Neural cell (in vitro differentiated cells): Measurements from ENCODE around the gene GRID1. TPM values are rescaled to one million over a fixed set of nuclear protein-coding genes. Genes with fewer than 3 reads are reported as not detected.

Experiments
- H2AFZ ChIP-seq: fragments of 200-600, 300-800 bp; sonication (generic), shearing (Covaris generic); 2 replicates; pipeline ENCODE4 v1.6.0; 2014; ENCODE audit warnings: low read depth, mild to moderate bottlenecking, antibody characterized with exemption, low read length, moderate library complexity
- H3F3A ChIP-seq: fragments of 200-600 bp; shearing (Covaris generic); 2 replicates; pipeline ENCODE4 v1.6.1; 2016; ENCODE audit warnings: mild to moderate bottlenecking, moderate library complexity, mixed read lengths, antibody characterized with exemption, low read length; ENCODE audit not compliant: insufficient read depth, poor library complexity, severe bottlenecking
- H3K27ac ChIP-seq: fragments of 200-600, 300-800 bp; sonication (generic), shearing (Covaris generic); 2 replicates; pipeline ENCODE4 v1.5.1; 2014; ENCODE audit warnings: mild to moderate bottlenecking, low read length, moderate library complexity
- H3K27me3 ChIP-seq: fragments of 300-800, 200-600 bp; sonication (generic), shearing (Covaris generic); 2 replicates; pipeline ENCODE4 v1.6.0; 2014; ENCODE audit warnings: mild to moderate bottlenecking, low read depth, low read length, moderate library complexity; ENCODE audit not compliant: insufficient read depth
- H3K36me3 ChIP-seq: fragments of 300-800, 200-600 bp; sonication (generic), shearing (Covaris generic); 2 replicates; pipeline ENCODE4 v1.5.1; 2014; ENCODE audit warnings: mild to moderate bottlenecking, antibody characterized with exemption, low read length, moderate library complexity; ENCODE audit not compliant: insufficient read depth
- H3K4me2 ChIP-seq: fragments of 300-800, 200-600 bp; sonication (generic), shearing (Covaris generic); 2 replicates; pipeline ENCODE4 v1.6.0; 2014; ENCODE audit warnings: mild to moderate bottlenecking, low read length
- H3K4me3 ChIP-seq: fragments of 300-800, 200-600 bp; sonication (generic), shearing (Covaris generic); 2 replicates; pipeline ENCODE4 v1.5.1; 2014; ENCODE audit warnings: mild to moderate bottlenecking, low read length, moderate library complexity
- H3K79me2 ChIP-seq: fragments of 200-600 bp; shearing (Covaris generic); replicated peaks from 2 replicates; pipeline ENCODE4 v1.6.0; 2014; ENCODE audit warnings: mild to moderate bottlenecking, low read length, moderate library complexity; ENCODE audit not compliant: insufficient read depth
- H3K9ac ChIP-seq: fragments of 300-800, 200-600 bp; sonication (generic), shearing (Covaris generic); 2 replicates; pipeline ENCODE4 v1.6.1; 2016; ENCODE audit warnings: mild to moderate bottlenecking, low read length, mixed read lengths
- H3K9me2 ChIP-seq: fragments of 200-600 bp; shearing (Covaris generic); 2 replicates; pipeline ENCODE4 v1.6.1; 2016; ENCODE audit warnings: mild to moderate bottlenecking, low read length, mixed read lengths; ENCODE audit not compliant: insufficient read depth
- H3K9me3 ChIP-seq: fragments of 200-600, 300-800 bp; sonication (generic), shearing (Covaris generic); 2 replicates; pipeline ENCODE4 v1.6.1; 2016; ENCODE audit warnings: mild to moderate bottlenecking, mixed run types, low read length, moderate library complexity, mixed read lengths
- H4K20me1 ChIP-seq: fragments of 200-600 bp; shearing (Covaris generic); 2 replicates; pipeline ENCODE4 v1.6.1; 2016; ENCODE audit warnings: mild to moderate bottlenecking, mixed run types; ENCODE audit not compliant: insufficient read depth
- EP300 ChIP-seq: fragments of 450-650 bp; conservative IDR thresholded peaks from 2 replicates; pipeline ENCODE4 v1.6.1; 2014; ENCODE audit warnings: antibody characterized with exemption, mild to moderate bottlenecking, moderate library complexity; ENCODE audit not compliant: poor library complexity, severe bottlenecking
- EZH2 ChIP-seq: fragments of 200-600, 300-800 bp; shearing (Covaris generic), sonication (generic); IDR thresholded peaks from 2 replicates; pipeline ENCODE4 v1.6.1; 2014; ENCODE audit warnings: antibody characterized with exemption, low read length, borderline replicate concordance, mild to moderate bottlenecking; ENCODE audit not compliant: insufficient read depth, poor library complexity, severe bottlenecking
- MXI1 ChIP-seq: fragments of 450-650 bp; conservative IDR thresholded peaks from 2 replicates; pipeline ENCODE4 v1.6.1; 2014; ENCODE audit warnings: antibody characterized with exemption, mild to moderate bottlenecking; ENCODE audit not compliant: poor library complexity, severe bottlenecking
- POLR2AphosphoS5 ChIP-seq: IDR thresholded peaks from 2 replicates; pipeline ENCODE4 v1.6.1; 2012
- RAD21 ChIP-seq: fragments of 450-650 bp; conservative IDR thresholded peaks from 2 replicates; pipeline ENCODE4 v1.6.1; 2014; ENCODE audit warnings: antibody characterized with exemption, mild to moderate bottlenecking, moderate library complexity
- SMC3 ChIP-seq: fragments of 450-650 bp; conservative IDR thresholded peaks from 2 replicates; pipeline ENCODE4 v1.6.1; 2014; ENCODE audit warnings: antibody characterized with exemption, mild to moderate bottlenecking, moderate library complexity; ENCODE audit not compliant: poor library complexity
- TAF1 ChIP-seq: IDR thresholded peaks from 2 replicates; pipeline ENCODE4 v1.6.1; 2012; ENCODE audit warnings: low read depth
- polyA plus RNA-seq: library from polyadenylated mRNA; depleted of rRNA; stranded (reverse); fragments of >200 nt; gene quantifications from 2 replicates; pipeline ENCODE4 v1.2.3, GENCODE V29; 2014
- TF ChIP-seq, protein P1 (sequence below): fragments of 450-650 bp; IDR thresholded peaks from 2 replicates; pipeline ENCODE4 v1.5.1; 2014; ENCODE audit warnings: antibody characterized with exemption, mild to moderate bottlenecking, moderate library complexity; ENCODE audit not compliant: poor library complexity, severe bottlenecking
- TF ChIP-seq, protein P2 (sequence below): IDR thresholded peaks from 2 replicates; pipeline ENCODE4 v1.6.1; 2012; ENCODE audit warnings: borderline replicate concordance

The GRID1 gene
- polyA plus RNA-seq, 1 donor from 2014 or later, result 7.3 TPM

DNA sequence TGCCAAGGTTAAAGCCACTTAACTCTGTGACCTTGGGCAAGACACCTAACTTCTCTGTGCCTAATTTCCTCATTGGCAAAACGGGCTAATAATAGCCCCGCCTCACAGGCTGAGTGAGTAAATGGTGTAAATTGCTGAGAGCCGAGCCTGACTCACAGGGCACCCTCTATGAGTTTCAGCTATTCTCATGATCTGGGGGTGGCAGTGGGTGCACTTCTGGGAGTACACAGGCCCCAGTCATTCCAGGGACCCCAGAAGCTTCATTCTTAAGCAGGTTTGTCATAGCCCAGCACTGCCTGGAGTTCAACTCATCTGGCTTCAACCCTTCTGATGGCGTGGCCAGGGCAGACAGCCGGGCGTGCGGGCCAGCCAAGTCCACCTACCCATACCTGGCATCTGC is 137.2 kb downstream of the GRID1 start:
- Histone ChIP-seq H3F3A (no peaks in the 10 kb centered on the region), H2AFZ (no peak overlapping the region), H3K27ac (no peak overlapping the region), H3K4me2 (no peak overlapping the region), H3K27me3 (no peaks in the 10 kb centered on the region), H3K9me2 (no peaks in the 10 kb centered on the region), H3K36me3 (no peaks in the 10 kb centered on the region), H3K79me2 (no peaks in the 10 kb centered on the region), H3K9me3 (no peaks in the 10 kb centered on the region), H4K20me1 (no peaks in the 10 kb centered on the region), H3K4me3 (no peak overlapping the region), H3K9ac (no peak overlapping the region)
- no peak for TF ChIP-seq MXI1
- no peak for TF ChIP-seq EP300
- TF ChIP-seq, protein P1, sequence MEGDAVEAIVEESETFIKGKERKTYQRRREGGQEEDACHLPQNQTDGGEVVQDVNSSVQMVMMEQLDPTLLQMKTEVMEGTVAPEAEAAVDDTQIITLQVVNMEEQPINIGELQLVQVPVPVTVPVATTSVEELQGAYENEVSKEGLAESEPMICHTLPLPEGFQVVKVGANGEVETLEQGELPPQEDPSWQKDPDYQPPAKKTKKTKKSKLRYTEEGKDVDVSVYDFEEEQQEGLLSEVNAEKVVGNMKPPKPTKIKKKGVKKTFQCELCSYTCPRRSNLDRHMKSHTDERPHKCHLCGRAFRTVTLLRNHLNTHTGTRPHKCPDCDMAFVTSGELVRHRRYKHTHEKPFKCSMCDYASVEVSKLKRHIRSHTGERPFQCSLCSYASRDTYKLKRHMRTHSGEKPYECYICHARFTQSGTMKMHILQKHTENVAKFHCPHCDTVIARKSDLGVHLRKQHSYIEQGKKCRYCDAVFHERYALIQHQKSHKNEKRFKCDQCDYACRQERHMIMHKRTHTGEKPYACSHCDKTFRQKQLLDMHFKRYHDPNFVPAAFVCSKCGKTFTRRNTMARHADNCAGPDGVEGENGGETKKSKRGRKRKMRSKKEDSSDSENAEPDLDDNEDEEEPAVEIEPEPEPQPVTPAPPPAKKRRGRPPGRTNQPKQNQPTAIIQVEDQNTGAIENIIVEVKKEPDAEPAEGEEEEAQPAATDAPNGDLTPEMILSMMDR, result no peak
- TF ChIP-seq, protein P2, sequence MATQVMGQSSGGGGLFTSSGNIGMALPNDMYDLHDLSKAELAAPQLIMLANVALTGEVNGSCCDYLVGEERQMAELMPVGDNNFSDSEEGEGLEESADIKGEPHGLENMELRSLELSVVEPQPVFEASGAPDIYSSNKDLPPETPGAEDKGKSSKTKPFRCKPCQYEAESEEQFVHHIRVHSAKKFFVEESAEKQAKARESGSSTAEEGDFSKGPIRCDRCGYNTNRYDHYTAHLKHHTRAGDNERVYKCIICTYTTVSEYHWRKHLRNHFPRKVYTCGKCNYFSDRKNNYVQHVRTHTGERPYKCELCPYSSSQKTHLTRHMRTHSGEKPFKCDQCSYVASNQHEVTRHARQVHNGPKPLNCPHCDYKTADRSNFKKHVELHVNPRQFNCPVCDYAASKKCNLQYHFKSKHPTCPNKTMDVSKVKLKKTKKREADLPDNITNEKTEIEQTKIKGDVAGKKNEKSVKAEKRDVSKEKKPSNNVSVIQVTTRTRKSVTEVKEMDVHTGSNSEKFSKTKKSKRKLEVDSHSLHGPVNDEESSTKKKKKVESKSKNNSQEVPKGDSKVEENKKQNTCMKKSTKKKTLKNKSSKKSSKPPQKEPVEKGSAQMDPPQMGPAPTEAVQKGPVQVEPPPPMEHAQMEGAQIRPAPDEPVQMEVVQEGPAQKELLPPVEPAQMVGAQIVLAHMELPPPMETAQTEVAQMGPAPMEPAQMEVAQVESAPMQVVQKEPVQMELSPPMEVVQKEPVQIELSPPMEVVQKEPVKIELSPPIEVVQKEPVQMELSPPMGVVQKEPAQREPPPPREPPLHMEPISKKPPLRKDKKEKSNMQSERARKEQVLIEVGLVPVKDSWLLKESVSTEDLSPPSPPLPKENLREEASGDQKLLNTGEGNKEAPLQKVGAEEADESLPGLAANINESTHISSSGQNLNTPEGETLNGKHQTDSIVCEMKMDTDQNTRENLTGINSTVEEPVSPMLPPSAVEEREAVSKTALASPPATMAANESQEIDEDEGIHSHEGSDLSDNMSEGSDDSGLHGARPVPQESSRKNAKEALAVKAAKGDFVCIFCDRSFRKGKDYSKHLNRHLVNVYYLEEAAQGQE, result no peak
- TF ChIP-seq RAD21, result no peak
- no peak for TF ChIP-seq SMC3
- TF ChIP-seq EZH2, result no peak
- TF ChIP-seq POLR2AphosphoS5, result no peak
- TF ChIP-seq TAF1, result no peak

DNA sequence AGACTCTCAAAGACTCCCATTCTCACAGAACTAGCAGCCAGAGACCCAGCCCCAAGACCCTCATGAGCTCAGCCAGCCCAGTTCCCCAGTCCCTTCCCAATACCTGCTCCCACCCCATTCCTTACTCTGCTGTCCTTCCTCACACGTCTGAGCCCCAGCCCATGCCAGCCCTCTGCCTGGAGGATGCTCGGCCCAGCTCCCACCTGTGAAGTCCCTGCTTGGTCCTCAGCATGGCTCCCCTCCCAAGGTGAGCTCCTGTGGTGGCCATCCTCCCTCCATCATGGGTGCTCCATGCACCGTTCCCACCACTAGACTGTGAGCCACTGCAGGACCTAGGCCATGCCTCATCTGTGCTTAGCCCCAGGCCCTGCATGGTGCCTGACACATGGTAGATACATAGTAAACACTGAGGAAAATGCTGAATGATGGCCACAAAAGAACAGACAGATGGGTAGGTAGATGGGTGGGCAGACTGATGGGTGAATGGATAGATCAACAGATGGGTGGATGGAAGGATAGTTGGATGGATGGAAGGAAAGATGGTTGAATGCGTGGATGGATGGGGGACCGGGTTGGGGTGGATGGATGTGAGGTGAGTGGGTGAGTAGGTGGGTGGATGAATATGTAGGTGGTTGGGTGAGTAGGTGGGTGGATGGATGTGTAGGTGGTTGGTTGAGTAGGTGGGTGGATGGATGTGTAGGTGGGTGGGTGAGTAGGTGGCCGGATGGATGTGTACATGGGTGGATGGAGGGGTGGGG is 138.9 kb downstream of the GRID1 start:
- Histone ChIP-seq H3K36me3 (no peaks in the 10 kb centered on the region), H3K9me3 (no peaks in the 10 kb centered on the region), H3F3A (no peaks in the 10 kb centered on the region), H3K4me3 (no peak overlapping the region), H3K9ac (no peak overlapping the region), H3K27ac (no peak overlapping the region), H4K20me1 (no peaks in the 10 kb centered on the region), H3K4me2 (no peak overlapping the region), H3K9me2 (no peaks in the 10 kb centered on the region), H3K27me3 (no peaks in the 10 kb centered on the region), H3K79me2 (no peaks in the 10 kb centered on the region), H2AFZ (no peak overlapping the region)
- TF ChIP-seq SMC3 (no peak), RAD21 (no peak), EZH2 (no peak), POLR2AphosphoS5 (no peak), TAF1 (no peak), EP300 (no peak), MXI1 (no peak)
- TF ChIP-seq, protein P1, result no peak
- TF ChIP-seq, protein P2, result no peak
